Osteocyte (in vitro differentiated cells): Measurements from ENCODE around the gene HRH2. TPM values are rescaled to one million over a fixed set of nuclear protein-coding genes. Genes with fewer than 3 reads are reported as not detected.
A peak's percentile ranks its signal among the peaks of the same experiment; 100 is the strongest.

Experiments
- DNase-seq: peaks from one replicate; pipeline ENCODE4 v3.0.0; 2021; ENCODE audit warnings: mixed read lengths; ENCODE audit not compliant: unreplicated experiment; ENCODE audit errors: extremely low spot score
- H3K27ac Mint-ChIP-seq: one replicate; pipeline ENCODE4 v1.8.0; 2021; ENCODE audit warnings: mild to moderate bottlenecking, mixed read lengths; ENCODE audit not compliant: unreplicated experiment
- H3K27me3 Mint-ChIP-seq: one replicate; pipeline ENCODE4 v1.8.0; 2021; ENCODE audit warnings: mixed read lengths; ENCODE audit not compliant: unreplicated experiment
- H3K36me3 Mint-ChIP-seq: one replicate; pipeline ENCODE4 v1.8.0; 2021; ENCODE audit warnings: mixed read lengths; ENCODE audit not compliant: unreplicated experiment
- H3K4me1 Mint-ChIP-seq: one replicate; pipeline ENCODE4 v1.8.0; 2021; ENCODE audit warnings: mixed read lengths; ENCODE audit not compliant: unreplicated experiment
- H3K4me3 Mint-ChIP-seq: one replicate; pipeline ENCODE4 v1.8.0; 2021; ENCODE audit warnings: mild to moderate bottlenecking, moderate library complexity, mixed read lengths; ENCODE audit not compliant: unreplicated experiment
- H3K9me3 Mint-ChIP-seq: one replicate; pipeline ENCODE4 v1.8.0; 2021; ENCODE audit warnings: mixed read lengths; ENCODE audit not compliant: unreplicated experiment
- total RNA-seq: library from RNA; stranded (reverse); gene quantifications from 2 replicates; pipeline ENCODE4 v1.2.1, GENCODE V29; 2021
- TF ChIP-seq, protein P1 (sequence below): fragments of 200-600 bp; sonication (generic); IDR thresholded peaks from 2 replicates; pipeline ENCODE4 v1.5.0; 2021; ENCODE audit warnings: antibody characterized with exemption, mild to moderate bottlenecking, moderate library complexity

Gene HRH2
- total RNA-seq, 1 donor from 2014 or later = not detected

DNA sequence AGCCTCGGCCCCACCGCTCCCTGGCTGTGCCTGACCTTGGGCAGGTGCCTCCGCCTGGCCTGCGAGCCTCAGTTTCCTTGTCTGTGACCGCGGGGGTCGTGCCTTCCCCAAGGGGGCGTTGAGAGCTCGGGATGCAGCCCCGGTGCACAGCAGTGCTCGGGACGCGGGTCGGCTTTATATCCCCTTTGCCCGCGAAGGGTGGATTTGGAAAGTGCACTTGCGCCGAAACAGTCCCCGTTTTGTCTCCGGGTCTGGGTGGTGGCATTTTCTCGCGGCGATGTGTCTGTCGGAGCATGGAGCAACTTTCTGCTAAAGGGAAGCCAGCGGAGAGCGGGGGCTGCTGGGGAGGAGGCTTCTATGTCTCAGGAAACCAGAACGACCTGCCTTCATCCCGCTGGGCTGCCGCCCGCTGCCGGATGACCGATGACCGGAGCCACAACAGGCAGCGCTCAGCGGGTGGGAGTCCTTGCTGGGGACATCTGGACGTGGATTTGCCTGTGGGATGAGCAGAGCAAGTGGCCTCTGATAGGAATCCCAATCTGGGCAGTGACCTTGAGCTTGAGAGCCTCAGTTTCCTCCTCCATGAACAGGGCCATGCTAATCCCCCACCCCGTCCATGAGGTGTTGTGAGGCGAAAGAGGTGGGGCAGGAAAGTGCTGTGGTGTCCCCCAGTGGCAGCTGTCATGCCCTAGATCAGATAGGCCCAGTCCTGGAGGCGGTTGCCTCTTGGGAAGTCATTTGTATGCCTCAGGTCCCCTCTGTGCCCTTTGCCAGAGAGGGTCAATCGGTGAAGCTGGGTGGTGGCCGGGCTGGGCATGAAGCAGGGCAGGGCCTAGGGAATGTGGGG is 651 bp downstream of the HRH2 start:
- DNase-seq = no peak
- no peak overlapping the region for H3K27ac Mint-ChIP-seq
- peaks cover 18% of the 10 kb centered on the region for H3K27me3 Mint-ChIP-seq

DNA sequence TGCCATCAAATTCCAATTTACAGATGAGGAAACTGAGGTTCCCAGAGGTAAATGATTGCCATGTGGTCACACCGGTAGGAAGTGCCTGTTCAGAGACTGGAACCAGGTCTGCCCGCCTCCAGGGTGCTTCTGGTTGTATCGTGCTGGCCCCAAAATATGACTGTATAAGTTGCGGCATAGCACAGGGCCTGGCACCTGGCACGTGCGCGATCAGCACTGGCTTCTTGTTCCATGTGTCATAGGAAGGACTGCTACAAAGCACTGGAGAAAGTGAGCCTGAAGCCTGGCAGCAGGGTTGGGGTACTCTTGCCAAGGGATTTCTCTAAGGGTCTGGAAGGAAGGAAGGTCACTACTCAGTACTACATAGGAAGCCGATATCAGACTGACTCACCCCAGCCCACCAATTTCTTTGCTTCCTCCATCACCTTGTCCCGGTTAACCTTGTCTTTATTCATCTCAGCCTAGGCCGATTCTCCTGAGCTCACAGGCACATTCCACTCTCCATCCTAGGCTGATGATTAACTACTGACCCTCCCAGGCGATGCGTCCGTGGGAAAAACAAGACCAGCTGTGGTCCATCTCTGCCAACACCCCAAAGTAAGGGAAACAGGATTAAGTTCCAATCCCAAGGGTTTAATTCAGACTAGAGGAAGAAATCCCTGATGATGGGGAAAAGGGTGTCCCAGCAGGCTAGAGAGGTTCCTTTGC is 1.8 kb downstream of the HRH2 start:
- no peak for DNase-seq
- TF ChIP-seq, protein P1, sequence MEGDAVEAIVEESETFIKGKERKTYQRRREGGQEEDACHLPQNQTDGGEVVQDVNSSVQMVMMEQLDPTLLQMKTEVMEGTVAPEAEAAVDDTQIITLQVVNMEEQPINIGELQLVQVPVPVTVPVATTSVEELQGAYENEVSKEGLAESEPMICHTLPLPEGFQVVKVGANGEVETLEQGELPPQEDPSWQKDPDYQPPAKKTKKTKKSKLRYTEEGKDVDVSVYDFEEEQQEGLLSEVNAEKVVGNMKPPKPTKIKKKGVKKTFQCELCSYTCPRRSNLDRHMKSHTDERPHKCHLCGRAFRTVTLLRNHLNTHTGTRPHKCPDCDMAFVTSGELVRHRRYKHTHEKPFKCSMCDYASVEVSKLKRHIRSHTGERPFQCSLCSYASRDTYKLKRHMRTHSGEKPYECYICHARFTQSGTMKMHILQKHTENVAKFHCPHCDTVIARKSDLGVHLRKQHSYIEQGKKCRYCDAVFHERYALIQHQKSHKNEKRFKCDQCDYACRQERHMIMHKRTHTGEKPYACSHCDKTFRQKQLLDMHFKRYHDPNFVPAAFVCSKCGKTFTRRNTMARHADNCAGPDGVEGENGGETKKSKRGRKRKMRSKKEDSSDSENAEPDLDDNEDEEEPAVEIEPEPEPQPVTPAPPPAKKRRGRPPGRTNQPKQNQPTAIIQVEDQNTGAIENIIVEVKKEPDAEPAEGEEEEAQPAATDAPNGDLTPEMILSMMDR = no peak
- no peaks in the 10 kb centered on the region for H3K36me3 Mint-ChIP-seq
- peaks cover 18% of the 10 kb centered on the region for H3K27me3 Mint-ChIP-seq
- H3K27ac Mint-ChIP-seq = no peak overlapping the region
- no peaks in the 10 kb centered on the region for H3K9me3 Mint-ChIP-seq
- no peak overlapping the region for H3K4me3 Mint-ChIP-seq
- peaks cover 10% of the 10 kb centered on the region for H3K4me1 Mint-ChIP-seq

More for the DNA sequence above, 651 bp downstream of the HRH2 start:
- Mint-ChIP-seq H3K9me3 (no peaks in the 10 kb centered on the region), H3K4me1 (peaks cover 10% of the 10 kb centered on the region), H3K4me3 (peak overlapping the region; percentile 71), H3K36me3 (no peaks in the 10 kb centered on the region)
- TF ChIP-seq, protein P1 = no peak

DNA sequence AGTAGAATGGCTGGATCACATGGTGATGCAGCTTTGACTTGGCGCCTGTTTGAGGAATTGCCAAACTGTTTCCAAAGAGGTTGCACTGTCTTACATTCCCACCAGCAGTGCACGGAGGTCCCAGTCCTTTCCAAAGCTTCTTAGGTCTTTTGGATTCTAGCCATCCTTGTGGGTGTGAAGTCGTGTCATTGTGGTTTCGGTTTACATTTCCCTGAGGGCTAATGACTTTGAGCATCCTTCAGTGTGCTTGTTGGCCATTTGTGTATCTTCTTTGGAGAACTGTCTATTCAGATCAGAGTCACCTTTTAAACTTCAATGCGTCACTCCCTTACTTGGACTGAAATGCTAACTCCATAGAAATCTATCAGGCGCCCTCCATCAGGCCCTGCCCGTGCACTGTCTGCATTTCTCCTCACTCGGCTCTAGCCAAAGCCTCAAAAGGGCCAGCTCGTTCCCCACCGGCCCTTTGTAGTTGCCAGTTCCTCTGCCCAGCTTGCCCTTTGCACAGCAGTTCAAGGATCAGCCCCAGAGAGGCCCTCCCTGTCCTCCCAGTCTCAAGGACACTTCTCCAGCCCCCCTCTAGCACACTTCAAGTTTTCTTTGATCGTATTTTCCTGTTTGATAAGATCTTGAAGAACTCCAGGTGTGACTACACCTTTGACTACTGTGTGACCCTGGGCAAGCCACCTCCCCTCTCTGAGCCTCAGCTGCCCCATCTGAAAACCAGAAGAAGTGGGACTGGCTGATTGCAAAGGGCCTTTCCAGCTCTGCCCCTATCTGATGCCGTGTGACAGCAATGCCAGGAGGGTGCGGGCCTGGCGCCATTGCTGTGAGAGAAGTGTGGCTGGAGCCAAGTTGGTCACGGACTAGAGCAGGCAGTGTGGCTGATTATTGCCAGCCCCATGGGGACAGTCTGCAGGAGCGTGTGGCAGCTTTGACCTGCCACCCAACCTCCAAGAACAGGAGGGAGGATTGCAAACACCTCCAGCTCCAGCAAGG is 5.6 kb downstream of the HRH2 start:
- no peak overlapping the region for H3K27ac Mint-ChIP-seq
- peaks cover 3% of the 10 kb centered on the region for H3K27me3 Mint-ChIP-seq
- peaks cover 1% of the 10 kb centered on the region for H3K4me1 Mint-ChIP-seq
- H3K9me3 Mint-ChIP-seq = no peaks in the 10 kb centered on the region
- no peaks in the 10 kb centered on the region for H3K36me3 Mint-ChIP-seq
- TF ChIP-seq, protein P1 = no peak
- H3K4me3 Mint-ChIP-seq = no peak overlapping the region
- DNase-seq = no peak

DNA sequence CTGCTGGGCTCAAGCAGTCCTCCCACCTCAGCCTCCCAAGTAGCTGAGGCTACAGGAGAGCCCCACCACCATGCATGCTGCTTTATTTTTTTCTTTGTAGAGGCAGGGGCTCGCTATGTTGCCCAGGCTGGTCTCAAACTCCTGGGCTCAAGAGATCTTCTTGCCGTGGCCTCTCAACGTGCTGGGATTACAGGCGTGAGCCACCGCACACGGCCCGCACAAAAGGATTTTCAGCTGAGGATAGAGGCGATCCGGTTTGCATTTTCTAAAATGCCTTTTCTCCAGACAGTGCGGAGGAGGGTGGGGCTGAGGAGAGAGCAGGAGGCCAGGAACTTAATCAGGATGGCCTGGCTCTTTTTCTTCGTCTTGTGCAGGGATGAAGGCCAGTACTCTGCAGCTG is 6.9 kb downstream of the HRH2 start:
- no peak for DNase-seq
- TF ChIP-seq, protein P1 = no peak
- H3K4me1 Mint-ChIP-seq = no peaks in the 10 kb centered on the region
- H3K27me3 Mint-ChIP-seq = no peaks in the 10 kb centered on the region
- no peak overlapping the region for H3K4me3 Mint-ChIP-seq
- no peaks in the 10 kb centered on the region for H3K36me3 Mint-ChIP-seq
- H3K9me3 Mint-ChIP-seq = no peaks in the 10 kb centered on the region
- H3K27ac Mint-ChIP-seq = no peak overlapping the region
